ENCODE measurements around the gene LRIT2.

LRIT2 gene

GRCh38 chr10:84238909-84239308, 13.6 kb upstream of the LRIT2 start:
- no peak for DNase-seq

- peak; percentile 11 for DNase-seq
These were observed 12.1 kb upstream of the LRIT2 start for GRCh38 chr10:84237199-84238051.

DNA sequence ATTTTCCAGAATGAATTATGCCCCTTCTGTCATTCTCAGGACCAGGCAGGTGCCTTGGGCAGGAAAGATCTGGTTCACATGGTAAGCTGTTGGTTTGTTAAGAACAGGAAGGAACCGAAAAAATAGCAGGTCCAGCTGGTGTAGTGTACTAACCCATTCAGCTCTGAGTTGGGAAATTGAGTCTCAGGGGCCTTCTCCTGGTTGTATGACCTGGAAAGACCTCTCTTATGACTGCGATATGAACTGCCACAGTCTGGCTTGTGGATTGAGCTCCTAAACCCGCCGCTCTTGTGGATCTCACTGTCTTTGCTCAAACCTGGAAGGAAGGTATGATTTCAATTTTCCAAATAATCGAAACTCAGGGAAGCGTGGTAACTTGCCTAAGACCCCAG, 11.5 kb upstream of the LRIT2 start:
- DNase-seq = no peak

GRCh38 chr10:84235096-84235495, 9.8 kb upstream of the LRIT2 start:
- no peak for DNase-seq

DNA sequence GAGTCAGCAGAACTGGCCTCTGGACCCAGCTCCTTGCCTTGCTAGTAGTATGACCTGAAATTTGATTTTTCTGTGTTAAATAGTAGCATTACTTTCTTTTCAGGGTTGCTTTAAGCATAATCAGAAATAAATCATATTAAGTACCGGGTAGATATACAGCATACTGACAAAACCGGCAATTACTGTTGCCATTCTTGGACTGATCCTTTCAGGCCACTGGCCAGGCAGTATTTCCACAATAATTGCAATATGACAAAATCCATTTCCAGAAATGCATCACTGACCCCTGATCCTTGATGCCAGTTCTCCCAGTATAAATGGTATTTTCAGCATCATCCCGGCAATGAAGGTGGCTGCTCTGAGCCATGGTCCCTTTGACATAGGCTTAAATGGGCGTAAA, 9.1 kb upstream of the LRIT2 start:
- DNase-seq = no peak

- DNase-seq = no peak
These were observed 8.6 kb upstream of the LRIT2 start for GRCh38 chr10:84233940-84234339.

DNA sequence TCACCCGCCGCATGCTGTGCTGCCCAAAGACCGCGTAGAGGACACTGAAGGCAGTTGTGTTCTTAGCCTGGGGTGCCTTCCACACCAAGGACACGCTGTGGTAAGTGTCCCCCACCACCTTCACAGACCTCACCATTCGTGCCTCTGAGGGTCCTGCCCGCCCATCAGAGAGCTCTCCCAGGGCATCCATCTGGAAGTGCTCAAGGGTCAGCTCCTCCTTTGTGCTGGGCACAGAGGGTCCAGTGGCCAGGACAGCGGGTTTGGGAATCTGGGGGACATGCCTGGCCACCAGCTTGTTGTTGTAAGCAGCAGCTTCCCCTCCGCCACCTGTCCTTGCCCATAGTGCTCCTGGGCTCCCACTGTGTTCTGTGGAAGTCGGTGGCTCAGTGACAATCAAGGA, 7.0 kb upstream of the LRIT2 start:
- no peak for DNase-seq

GRCh38 chr10:84230359-84230758, 5.0 kb upstream of the LRIT2 start:
- no peak for DNase-seq

DNA sequence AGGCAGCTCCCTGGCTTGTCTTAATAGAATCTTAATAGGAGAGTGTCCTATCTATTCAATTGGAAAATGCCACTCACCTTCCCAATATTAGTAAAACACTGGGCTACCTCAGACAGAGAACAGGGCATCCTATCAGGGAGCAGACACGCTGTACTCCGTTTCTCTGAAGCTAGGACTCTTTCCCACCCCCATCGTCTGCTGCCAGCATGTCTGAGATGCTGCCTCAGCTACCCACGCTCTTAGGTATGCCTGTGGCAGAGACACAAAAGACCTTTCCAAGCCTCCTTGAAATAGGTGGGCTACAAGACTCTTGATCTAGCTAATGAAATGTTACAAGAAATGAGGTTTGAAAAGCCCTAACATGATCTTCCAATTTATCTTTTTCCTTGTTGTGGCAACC, 2.5 kb upstream of the LRIT2 start:
- DNase-seq = no peak

- DNase-seq = no peak
These were observed 1.3 kb upstream of the LRIT2 start for GRCh38 chr10:84226616-84227015.

GRCh38 chr10:84224411-84225028, 824 bp downstream of the LRIT2 start:
- no peak for DNase-seq

DNA sequence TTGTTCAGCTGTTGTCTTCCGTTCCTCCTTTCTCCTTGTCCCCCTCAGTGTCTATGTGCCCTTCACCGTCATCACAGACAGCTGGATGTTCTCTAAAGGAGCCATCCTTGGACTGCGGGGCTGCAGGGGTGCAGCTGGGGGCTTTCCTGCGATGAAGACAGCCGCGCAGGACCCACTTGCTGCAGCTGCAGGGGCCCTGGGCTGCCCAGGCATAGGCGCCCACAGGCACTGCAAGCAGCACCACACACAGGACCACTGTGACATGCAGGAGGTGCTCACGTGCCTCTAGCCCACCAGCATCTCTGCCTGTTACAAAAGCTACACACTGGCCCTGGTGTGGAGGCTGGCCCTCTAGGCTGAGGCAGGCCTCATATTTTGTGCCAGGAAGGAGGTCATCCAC, 3.4 kb downstream of the LRIT2 start:
- DNase-seq = no peak

DNA sequence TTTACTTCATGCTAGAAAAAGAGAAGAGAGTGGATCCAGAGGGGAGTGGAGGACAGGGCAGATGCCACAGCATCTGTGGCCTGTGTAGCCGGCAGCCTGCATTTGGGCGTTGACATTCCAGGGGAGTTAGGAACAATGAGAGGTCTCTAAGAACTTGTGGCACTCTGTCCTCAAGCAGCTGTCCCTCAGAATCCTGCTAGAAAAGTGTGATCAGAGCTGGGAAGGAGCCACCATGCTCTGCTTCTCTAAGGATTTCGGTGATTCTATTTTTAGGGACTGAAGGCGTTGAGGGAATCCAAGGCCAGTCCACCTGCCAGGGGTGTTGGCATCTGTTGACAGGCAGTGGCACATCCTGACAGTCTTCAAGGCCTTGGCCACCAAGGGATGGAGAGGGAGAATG, 7.6 kb downstream of the LRIT2 start:
- no peak for DNase-seq

DNA sequence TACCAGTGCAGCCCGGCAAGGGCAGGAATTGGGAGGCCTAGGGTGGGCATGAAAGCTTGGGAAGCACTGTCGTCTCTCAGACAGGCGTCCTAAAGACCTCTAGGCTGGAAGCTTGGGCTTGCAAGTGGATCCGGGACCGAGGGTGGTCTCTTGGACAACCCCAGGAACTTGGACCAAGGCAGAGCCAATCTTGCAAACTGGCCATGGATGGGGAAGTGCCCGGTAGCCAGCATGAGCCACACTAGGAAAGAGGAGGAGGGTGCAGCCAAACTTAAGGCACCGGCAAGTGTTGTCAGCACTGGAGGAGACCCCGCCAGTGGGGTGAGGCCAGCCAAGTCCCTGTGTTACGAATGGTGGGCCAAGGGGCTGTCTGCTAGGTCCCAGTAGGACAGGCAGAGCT, 8.5 kb downstream of the LRIT2 start:
- DNase-seq = no peak

DNA sequence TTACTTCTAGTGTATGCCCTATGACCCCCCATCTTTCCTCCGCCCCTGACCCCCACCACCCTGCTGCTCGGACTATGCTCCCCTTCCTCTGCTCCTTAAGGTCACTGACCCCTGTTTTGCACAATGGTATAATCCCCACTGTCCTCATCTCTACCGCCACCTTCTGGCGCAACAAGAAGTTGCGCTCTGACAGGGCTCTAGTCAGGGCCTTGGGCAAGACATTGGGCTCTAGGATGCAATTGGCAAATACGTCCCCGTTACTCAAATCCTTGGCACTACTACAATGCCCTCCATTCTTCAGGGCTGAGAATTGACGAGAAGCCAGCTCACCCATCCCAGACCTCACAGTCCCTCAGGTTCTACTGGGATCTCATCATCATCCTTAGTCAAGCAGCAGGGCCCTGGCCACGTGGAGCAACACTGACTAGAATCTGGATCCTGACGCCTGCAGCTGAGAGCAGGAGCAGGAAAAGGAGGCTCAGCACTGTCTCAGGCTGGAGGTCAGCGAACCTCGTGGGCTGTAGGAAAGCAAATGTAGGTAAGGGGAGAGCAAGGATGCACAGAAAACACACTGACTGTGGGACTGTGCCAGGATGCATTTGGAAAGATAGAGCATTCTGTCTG, 10.6 kb downstream of the LRIT2 start:
- peak; percentile 71 for DNase-seq

DNA sequence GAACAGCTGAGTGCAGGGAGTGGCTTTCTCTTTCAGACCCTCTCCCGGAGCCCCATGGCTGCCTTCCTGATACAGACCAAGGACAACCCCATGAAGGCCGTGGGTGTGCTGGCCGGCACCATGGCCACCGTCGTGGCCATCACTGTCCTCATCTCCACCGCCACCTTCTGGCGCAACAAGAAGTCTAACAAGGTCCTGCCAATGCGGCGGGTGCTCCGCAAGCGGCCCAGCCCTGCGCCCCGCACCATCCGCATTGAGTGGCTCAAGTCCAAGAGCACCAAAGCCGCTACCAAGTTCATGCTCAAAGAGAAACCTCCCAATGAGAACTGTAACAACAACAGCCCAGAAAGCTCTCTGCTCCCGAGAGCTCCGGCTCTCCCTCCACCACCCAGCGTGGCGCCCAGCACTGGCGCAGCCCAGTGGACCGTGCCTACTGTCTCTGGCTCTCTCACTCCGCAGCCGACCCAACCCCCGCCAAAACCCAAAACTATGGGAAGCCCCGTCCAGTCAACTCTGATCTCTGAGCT, 11.2 kb downstream of the LRIT2 start:
- DNase-seq = no peak

- no peak for DNase-seq
These were observed 12.3 kb downstream of the LRIT2 start for GRCh38 chr10:84213076-84213475.

DNA sequence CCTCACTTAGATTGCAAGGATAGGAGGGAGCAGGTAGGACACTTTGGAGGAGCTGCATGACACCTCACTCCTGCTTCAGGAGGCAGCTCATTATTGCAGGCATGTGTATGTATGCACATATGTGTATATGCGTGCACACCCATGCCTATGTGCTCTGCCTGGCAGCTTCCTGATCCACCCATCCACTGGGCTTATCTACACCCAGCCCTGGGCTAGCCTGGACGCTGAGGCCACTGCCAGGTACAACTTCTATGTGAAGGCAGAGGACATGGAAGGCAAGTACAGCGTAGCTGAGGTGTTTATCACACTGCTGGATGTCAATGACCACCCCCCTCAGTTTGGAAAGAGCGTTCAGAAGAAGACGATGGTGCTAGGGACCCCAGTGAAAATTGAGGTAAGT, 13.3 kb downstream of the LRIT2 start:
- no peak for DNase-seq

GRCh38 chr10:84211566-84211965, 13.8 kb downstream of the LRIT2 start:
- DNase-seq = no peak

DNA sequence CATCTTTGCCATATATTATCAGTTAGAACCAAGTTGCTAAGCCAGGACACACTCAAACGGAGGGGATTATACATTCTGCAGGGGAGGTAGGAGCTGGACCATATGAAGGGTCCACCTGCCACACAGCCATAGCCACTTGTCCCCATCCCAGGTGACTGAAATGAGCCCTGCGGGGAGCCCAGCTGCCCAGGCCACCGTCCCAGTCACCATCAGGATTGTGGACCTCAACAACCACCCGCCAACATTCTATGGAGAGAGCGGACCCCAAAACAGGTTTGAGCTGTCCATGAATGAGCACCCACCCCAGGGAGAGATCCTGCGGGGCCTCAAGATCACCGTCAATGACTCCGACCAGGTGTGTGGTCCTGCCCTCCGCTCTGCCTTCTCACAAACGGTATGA, 17.3 kb downstream of the LRIT2 start:
- no peak for DNase-seq

GRCh38 chr10:84205853-84206525, 19.4 kb downstream of the LRIT2 start:
- no peak for DNase-seq

- peak; percentile 66 for DNase-seq
These were observed 20.1 kb downstream of the LRIT2 start for GRCh38 chr10:84205049-84205852.

DNA sequence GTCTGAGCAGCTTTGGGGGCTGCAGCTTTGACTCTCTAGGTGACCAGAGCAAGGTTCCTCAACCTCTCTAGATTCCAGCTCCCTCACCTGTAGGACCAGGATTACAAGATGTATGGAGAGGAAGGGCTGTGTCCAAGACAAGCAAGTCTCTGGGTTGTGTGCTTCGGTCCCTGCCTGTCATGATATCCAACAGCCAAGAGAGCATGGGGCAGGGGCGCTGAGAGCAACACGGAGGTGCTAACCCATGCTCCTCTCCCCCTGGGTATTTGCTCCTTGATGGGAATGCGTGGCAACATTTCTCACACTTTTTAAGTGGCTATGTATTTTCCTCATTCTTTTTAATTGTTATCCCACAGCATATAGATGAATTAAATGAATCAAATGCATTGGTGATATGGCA, 20.7 kb downstream of the LRIT2 start:
- no peak for DNase-seq

Measured in activated CD4-positive, alpha-beta T cell treated with anti-CD3 and anti-CD28 coated beads, Interleukin-2, Interleukin-6, amounts not matched to agents 100 ng/mL and 50 ng/mL, durations not matched to agents 16 hours and 8 hours (primary cell).